Dendritic cell treated with granulocyte-macrophage colony-stimulating factor and Interleukin-4, amounts not matched to agents 40 ng/mL and 50 ng/mL, for 4 days (primary cell): Measurements from ENCODE around the gene CHD9.
"Not testable (repeated sequence)": the region's sequence is repeated elsewhere in the genome, so short reads cannot be mapped to it uniquely, and the experiment has no call there.

Experiments used
- H3K27ac Mint-ChIP-seq: one replicate; pipeline ENCODE4 v1.8.0; 2022; ENCODE audit warnings: mild to moderate bottlenecking, mixed read lengths
- H3K27me3 Mint-ChIP-seq: one replicate; pipeline ENCODE4 v1.8.0; 2022; ENCODE audit warnings: mild to moderate bottlenecking, mixed read lengths
- H3K36me3 Mint-ChIP-seq: one replicate; pipeline ENCODE4 v1.8.0; 2022; ENCODE audit warnings: low read depth, mixed read lengths
- H3K4me1 Mint-ChIP-seq: one replicate; pipeline ENCODE4 v1.8.0; 2022; ENCODE audit warnings: low read depth, mixed read lengths
- H3K4me3 Mint-ChIP-seq: one replicate; pipeline ENCODE4 v1.8.0; 2022; ENCODE audit warnings: mild to moderate bottlenecking, moderate library complexity, mixed read lengths
- H3K9me3 Mint-ChIP-seq: one replicate; pipeline ENCODE4 v1.8.0; 2022; ENCODE audit warnings: mixed read lengths
- intact Hi-C: fragments of 100-400 bp; cut with micrococcal nuclease; formaldehyde crosslinking; loops from one replicate; pipeline ENCODE4 v1.15.0; 2022

Gene CHD9

GRCh38 chr16:53159781-53160436 lies 105.1 kb downstream of the CHD9 start:
- H3K36me3 Mint-ChIP-seq = peaks cover 56% of the 10 kb centered on the region
- no peak overlapping the region for H3K27ac Mint-ChIP-seq
- no peaks in the 10 kb centered on the region for H3K27me3 Mint-ChIP-seq
- peaks cover 4% of the 10 kb centered on the region for H3K4me1 Mint-ChIP-seq
- H3K4me3 Mint-ChIP-seq = no peak overlapping the region
- intact Hi-C loops = loop anchor here (1.0 to 5.0 kb wide), 2 partner anchors 37 to 106 kb away; partner anchors contain the start of gene CHD9
- no peaks in the 10 kb centered on the region for H3K9me3 Mint-ChIP-seq

DNA sequence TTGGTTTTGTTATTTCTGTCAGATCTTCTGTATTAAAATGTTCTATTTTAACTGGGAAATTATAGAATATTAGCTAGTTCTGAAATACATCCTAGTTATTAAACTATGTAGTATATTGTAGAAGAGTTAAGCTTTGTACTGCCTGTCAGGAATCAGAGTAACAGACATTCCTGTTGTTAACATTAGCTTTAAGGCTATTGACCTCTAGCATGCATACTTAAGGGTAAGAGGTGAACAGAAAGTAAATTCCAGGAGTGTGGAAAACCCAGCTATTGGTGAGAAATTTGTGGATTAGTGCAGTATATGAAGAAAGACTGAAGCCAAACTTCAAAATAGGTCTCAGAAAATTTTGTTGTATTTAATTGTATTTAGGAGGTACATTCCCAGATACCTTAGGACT lies 111.3 kb downstream of the CHD9 start:
- Mint-ChIP-seq H3K27ac (no peak overlapping the region), H3K36me3 (peaks cover 22% of the 10 kb centered on the region), H3K9me3 (no peaks in the 10 kb centered on the region), H3K27me3 (no peaks in the 10 kb centered on the region), H3K4me3 (no peak overlapping the region), H3K4me1 (no peaks in the 10 kb centered on the region)
- intact Hi-C loops = no loop called here

GRCh38 chr16:53168744-53169143 lies 114.0 kb downstream of the CHD9 start:
- Mint-ChIP-seq H3K27ac (no peak overlapping the region), H3K27me3 (no peaks in the 10 kb centered on the region), H3K4me3 (no peak overlapping the region), H3K4me1 (peaks cover 5% of the 10 kb centered on the region), H3K36me3 (peaks cover 17% of the 10 kb centered on the region), H3K9me3 (no peaks in the 10 kb centered on the region)
- intact Hi-C loops = no loop called here

- H3K4me1 Mint-ChIP-seq = peaks cover 9% of the 10 kb centered on the region
- intact Hi-C loops = no loop called here
- H3K36me3 Mint-ChIP-seq = peaks cover 32% of the 10 kb centered on the region
- no peak overlapping the region for H3K27ac Mint-ChIP-seq
- no peaks in the 10 kb centered on the region for H3K9me3 Mint-ChIP-seq
- no peaks in the 10 kb centered on the region for H3K27me3 Mint-ChIP-seq
- H3K4me3 Mint-ChIP-seq = no peak overlapping the region
Observed at GRCh38 chr16:53172517-53172916, 117.7 kb downstream of the CHD9 start.

DNA sequence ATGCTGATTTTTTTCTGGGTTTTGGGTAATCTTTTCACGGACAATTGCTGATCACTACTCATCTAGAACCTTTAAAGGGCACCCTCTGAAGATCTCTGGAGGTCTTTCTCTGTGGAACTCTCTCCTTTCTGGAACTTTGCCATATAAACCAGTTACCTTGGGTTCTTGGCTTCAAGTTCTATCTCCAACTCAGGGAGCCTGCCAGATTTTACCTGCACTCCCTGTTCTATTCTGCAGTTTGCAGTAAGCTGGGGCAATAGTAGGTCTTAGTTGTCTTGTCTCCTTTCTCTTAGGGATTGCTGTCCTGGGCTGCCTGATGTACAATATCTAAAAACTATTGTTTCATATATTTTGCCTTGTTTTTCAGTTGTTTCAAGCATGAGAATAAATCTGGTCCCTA lies 120.3 kb downstream of the CHD9 start:
- H3K36me3 Mint-ChIP-seq = peaks cover 37% of the 10 kb centered on the region
- no peaks in the 10 kb centered on the region for H3K9me3 Mint-ChIP-seq
- H3K27ac Mint-ChIP-seq = no peak overlapping the region
- H3K4me3 Mint-ChIP-seq = no peak overlapping the region
- intact Hi-C loops = no loop called here
- H3K27me3 Mint-ChIP-seq = no peaks in the 10 kb centered on the region
- H3K4me1 Mint-ChIP-seq = peaks cover 9% of the 10 kb centered on the region

GRCh38 chr16:53176434-53176833 lies 121.6 kb downstream of the CHD9 start:
- H3K36me3 Mint-ChIP-seq = peaks cover 47% of the 10 kb centered on the region
- H3K27me3 Mint-ChIP-seq = no peaks in the 10 kb centered on the region
- intact Hi-C loops = no loop called here
- peaks cover 9% of the 10 kb centered on the region for H3K4me1 Mint-ChIP-seq
- no peak overlapping the region for H3K4me3 Mint-ChIP-seq
- H3K9me3 Mint-ChIP-seq = no peaks in the 10 kb centered on the region
- H3K27ac Mint-ChIP-seq = no peak overlapping the region

DNA sequence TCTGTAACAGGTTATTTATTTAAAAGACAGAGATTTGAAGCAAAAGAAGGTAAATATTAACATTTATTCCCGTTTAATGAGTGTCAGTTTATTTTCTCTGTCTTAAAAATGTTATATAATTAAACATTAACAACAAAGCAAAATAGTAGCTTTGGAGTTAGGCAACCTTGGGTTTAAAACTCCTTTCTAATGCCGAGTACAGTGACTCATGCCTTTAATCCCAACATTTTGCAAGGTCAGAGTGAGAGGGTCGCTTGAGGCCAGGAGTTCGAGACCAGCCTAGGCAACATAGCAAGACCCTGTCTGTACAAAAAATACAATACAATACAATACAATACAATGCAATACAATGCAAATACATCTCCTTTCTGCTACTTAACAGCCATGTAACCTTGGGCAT lies 128.7 kb downstream of the CHD9 start:
- Mint-ChIP-seq H3K27me3 (no peaks in the 10 kb centered on the region), H3K27ac (no peak overlapping the region), H3K9me3 (peaks cover 28% of the 10 kb centered on the region)

DNA sequence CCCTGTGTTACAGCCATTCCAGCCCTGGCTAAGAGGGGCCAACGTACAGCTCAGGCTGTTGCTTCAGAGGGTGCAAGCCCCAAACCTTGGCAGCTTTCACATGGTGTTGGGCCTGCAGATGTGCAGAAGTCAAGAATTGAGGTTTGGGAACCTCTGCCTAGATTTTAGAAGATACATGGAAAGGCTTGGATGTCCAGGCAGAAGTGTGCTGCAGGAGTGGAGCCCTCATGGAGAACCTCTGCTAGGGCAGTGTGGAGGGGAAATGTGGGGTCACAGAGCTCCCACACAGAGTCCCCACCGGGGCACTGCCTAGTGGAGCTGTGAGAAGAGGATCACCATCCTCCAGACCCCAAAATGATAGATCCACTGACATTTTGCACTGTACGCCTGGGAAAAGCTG lies 130.9 kb downstream of the CHD9 start:
- H3K4me3 Mint-ChIP-seq, intact Hi-C loops, H3K4me1 Mint-ChIP-seq, H3K27me3 Mint-ChIP-seq, H3K27ac Mint-ChIP-seq: not testable (repeated sequence)
- H3K9me3 Mint-ChIP-seq = peaks cover 28% of the 10 kb centered on the region
- H3K36me3 Mint-ChIP-seq = peaks cover 36% of the 10 kb centered on the region

More for the DNA sequence above, 128.7 kb downstream of the CHD9 start:
- Mint-ChIP-seq H3K4me1 (no peaks in the 10 kb centered on the region), H3K36me3 (peaks cover 44% of the 10 kb centered on the region), H3K4me3 (no peak overlapping the region)
- intact Hi-C loops = no loop called here

DNA sequence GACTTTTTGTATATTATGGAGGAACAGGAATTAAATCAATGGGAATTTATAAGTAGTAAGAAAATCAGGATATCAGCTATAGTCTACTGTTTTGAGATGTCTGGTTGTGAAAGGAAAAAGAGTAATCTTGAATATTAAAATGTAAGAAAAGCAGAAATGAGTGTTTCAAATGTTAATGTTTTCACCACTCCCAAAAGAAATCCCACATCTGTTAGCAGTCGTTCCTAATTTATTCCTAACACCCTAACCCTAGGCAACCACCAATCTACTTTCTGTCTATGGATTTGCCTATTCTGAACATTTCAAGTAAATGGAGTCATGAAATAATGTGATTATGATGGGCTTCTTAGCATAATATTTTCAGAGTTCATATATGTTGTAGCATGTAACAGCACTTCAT lies 133.0 kb downstream of the CHD9 start:
- Mint-ChIP-seq H3K27ac (no peak overlapping the region), H3K27me3 (no peaks in the 10 kb centered on the region), H3K4me3 (no peak overlapping the region), H3K9me3 (peaks cover 28% of the 10 kb centered on the region), H3K36me3 (peaks cover 32% of the 10 kb centered on the region), H3K4me1 (no peaks in the 10 kb centered on the region)
- intact Hi-C loops = no loop called here

GRCh38 chr16:53191413-53191812 lies 136.6 kb downstream of the CHD9 start:
- Mint-ChIP-seq H3K4me3 (no peak overlapping the region), H3K4me1 (no peaks in the 10 kb centered on the region), H3K27me3 (no peaks in the 10 kb centered on the region), H3K27ac (no peak overlapping the region), H3K9me3 (peaks cover 7% of the 10 kb centered on the region), H3K36me3 (peaks cover 9% of the 10 kb centered on the region)
- intact Hi-C loops = no loop called here

DNA sequence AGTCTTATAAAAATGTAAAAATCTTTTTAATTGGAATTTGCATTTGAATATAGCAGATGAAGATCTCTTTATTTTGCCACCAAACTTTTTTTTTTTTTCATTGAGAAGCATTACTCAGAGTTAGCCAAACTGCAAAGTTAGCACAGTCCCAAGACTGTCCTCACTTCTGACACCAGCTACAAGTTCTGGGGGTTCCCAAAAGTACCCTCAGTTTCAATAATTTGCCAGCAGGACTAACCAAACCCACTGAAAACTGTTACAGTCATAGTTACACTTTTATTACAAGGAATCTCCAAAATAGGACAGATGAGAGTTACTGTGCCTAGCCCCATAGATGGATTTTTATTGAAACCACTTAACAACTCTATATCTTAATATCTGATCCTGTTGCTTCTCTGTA lies 144.1 kb downstream of the CHD9 start:
- intact Hi-C loops = loop anchor here (5.0 kb wide), 1 partner anchor 37 kb away; no protein-coding TSS in a partner anchor
- Mint-ChIP-seq H3K27me3 (no peaks in the 10 kb centered on the region), H3K27ac (no peak overlapping the region), H3K4me3 (no peak overlapping the region), H3K36me3 (peaks cover 21% of the 10 kb centered on the region), H3K4me1 (peaks cover 18% of the 10 kb centered on the region), H3K9me3 (no peaks in the 10 kb centered on the region)

- no peaks in the 10 kb centered on the region for H3K27me3 Mint-ChIP-seq
- H3K4me3 Mint-ChIP-seq = no peak overlapping the region
- peaks cover 17% of the 10 kb centered on the region for H3K36me3 Mint-ChIP-seq
- H3K9me3 Mint-ChIP-seq = no peaks in the 10 kb centered on the region
- intact Hi-C loops = no loop called here
- peaks cover 18% of the 10 kb centered on the region for H3K4me1 Mint-ChIP-seq
- H3K27ac Mint-ChIP-seq = peak overlapping the region; percentile 50
Observed at GRCh38 chr16:53201900-53202299, 147.1 kb downstream of the CHD9 start.

- Mint-ChIP-seq H3K4me3 (no peak overlapping the region), H3K27me3 (no peaks in the 10 kb centered on the region), H3K36me3 (peaks cover 15% of the 10 kb centered on the region), H3K27ac (peak overlapping the region; percentile 50), H3K9me3 (no peaks in the 10 kb centered on the region), H3K4me1 (peaks cover 18% of the 10 kb centered on the region)
- intact Hi-C loops = no loop called here
Observed at GRCh38 chr16:53202398-53202797, 147.6 kb downstream of the CHD9 start.

GRCh38 chr16:53207810-53208752 lies 153.3 kb downstream of the CHD9 start:
- Mint-ChIP-seq H3K27me3 (no peaks in the 10 kb centered on the region), H3K4me1 (peaks cover 23% of the 10 kb centered on the region)

More at GRCh38 chr16:53207810-53208752, 153.3 kb downstream of the CHD9 start:
- H3K36me3 Mint-ChIP-seq = peaks cover 14% of the 10 kb centered on the region
- H3K4me3 Mint-ChIP-seq = peak overlapping the region; percentile 76
- intact Hi-C loops = loop anchor here (2.0 kb wide), 1 partner anchor 153 kb away; the partner anchor contains the start of gene CHD9
- no peaks in the 10 kb centered on the region for H3K9me3 Mint-ChIP-seq
- peak overlapping the region; percentile 94 for H3K27ac Mint-ChIP-seq
